Liver (tissue), 9 donors: ENCODE measurements around the gene PPM1N. TPM values are rescaled to one million over a fixed set of nuclear protein-coding genes. Genes with fewer than 3 reads are reported as not detected.

Experiments
- DNase-seq: peaks from one replicate; pipeline ENCODE4 v3.0.0-alpha.2; 2017; ENCODE audit warnings: low spot score
- H3K27ac ChIP-seq, 2 donors: one replicate each; pipeline ENCODE4 v1.7.0; 2013; ENCODE audit warnings: inconsistent platforms in 2 of 2, low read length in 2 of 2, control low read depth in 1 of 2, low read depth in 1 of 2, mild to moderate bottlenecking in 1 of 2
- H3K27me3 ChIP-seq, 4 donors: one replicate each; pipeline versions ENCODE4 v1.6.1 to v1.7.0; 2013; ENCODE audit warnings: low read length in 3 of 4, inconsistent platforms in 1 of 4, mild to moderate bottlenecking in 1 of 4, moderate library complexity in 1 of 4; ENCODE audit not compliant: control insufficient read depth in 4 of 4, insufficient read depth in 4 of 4
- H3K36me3 ChIP-seq, 4 donors: one replicate each; pipeline versions ENCODE4 v1.6.1 to v1.7.0; 2013; ENCODE audit warnings: low read length in 3 of 4, mild to moderate bottlenecking in 3 of 4, low read depth in 1 of 4, moderate library complexity in 1 of 4; ENCODE audit not compliant: control insufficient read depth in 4 of 4, insufficient read depth in 3 of 4
- H3K4me1 ChIP-seq, 4 donors: one replicate each; pipeline versions ENCODE4 v1.6.1 to v1.7.0; 2013; ENCODE audit warnings: low read length in 3 of 4, mild to moderate bottlenecking in 3 of 4, moderate library complexity in 1 of 4; ENCODE audit not compliant: control insufficient read depth in 4 of 4, insufficient read depth in 4 of 4
- H3K4me3 ChIP-seq, 3 donors: one replicate each; pipeline versions ENCODE4 v1.6.1 to v1.7.0; 2013; ENCODE audit warnings: low read length in 3 of 3, control low read depth in 1 of 3, low read depth in 1 of 3, mild to moderate bottlenecking in 1 of 3
- H3K9ac ChIP-seq, 2 donors: one replicate each; pipeline ENCODE4 v1.7.0; 2013; ENCODE audit warnings: low read length in 2 of 2, mild to moderate bottlenecking in 2 of 2, moderate library complexity in 2 of 2, control low read depth in 1 of 2, low read depth in 1 of 2
- H3K9me3 ChIP-seq, 4 donors: one replicate each; pipeline versions ENCODE4 v1.6.1 to v1.7.0; 2013; ENCODE audit warnings: low read length in 3 of 4; ENCODE audit not compliant: control insufficient read depth in 4 of 4
- ATF3 ChIP-seq: IDR thresholded peaks from 2 replicates; pipeline ENCODE4 v1.6.1; 2016; ENCODE audit warnings: antibody characterized with exemption
- CTCF ChIP-seq: fragments of 150-350 bp; IDR thresholded peaks from 2 replicates; pipeline ENCODE4 v1.5.1; 2017; ENCODE audit warnings: improper control_type of control experiment, low read depth, low read length; ENCODE audit not compliant: missing input control
- EGR1 ChIP-seq, 2 donors: IDR thresholded peaks; 2 replicates each; pipeline ENCODE4 v1.6.1; 2016 to 2018; ENCODE audit warnings: antibody characterized with exemption in 2 of 2, low read depth in 2 of 2
- FOXA2 ChIP-seq: IDR thresholded peaks from 2 replicates; pipeline ENCODE4 v1.6.1; 2016; ENCODE audit warnings: antibody characterized with exemption
- GABPA ChIP-seq, 2 donors: IDR thresholded peaks in 1 of 2; conservative IDR thresholded peaks in 1 of 2; 2 replicates each; pipeline ENCODE4 v1.6.1; 2016; ENCODE audit warnings: antibody characterized with exemption in 2 of 2, mild to moderate bottlenecking in 1 of 2, moderate library complexity in 1 of 2
- HNF4A ChIP-seq, 2 donors: conservative IDR thresholded peaks; 2 replicates each; pipeline ENCODE4 v1.6.1; 2016; ENCODE audit warnings: antibody characterized with exemption in 2 of 2, mild to moderate bottlenecking in 2 of 2
- HNF4G ChIP-seq: IDR thresholded peaks from 2 replicates; pipeline ENCODE4 v1.6.1; 2016; ENCODE audit warnings: antibody characterized with exemption
- MAX ChIP-seq: IDR thresholded peaks from 2 replicates; pipeline ENCODE4 v1.6.1; 2016; ENCODE audit warnings: antibody characterized with exemption
- NR2F2 ChIP-seq: IDR thresholded peaks from 2 replicates; pipeline ENCODE4 v1.6.1; 2016; ENCODE audit warnings: antibody characterized with exemption
- RAD21 ChIP-seq, 2 donors: IDR thresholded peaks; 2 replicates each; pipeline ENCODE4 v1.6.1; 2016; ENCODE audit warnings: antibody characterized with exemption in 2 of 2, mild to moderate bottlenecking in 2 of 2
- REST ChIP-seq: IDR thresholded peaks from 2 replicates; pipeline ENCODE4 v1.6.1; 2016; ENCODE audit warnings: antibody characterized with exemption, mild to moderate bottlenecking
- RXRA ChIP-seq, 2 donors: IDR thresholded peaks; 2 replicates each; pipeline ENCODE4 v1.6.1; 2017 to 2018; ENCODE audit warnings: antibody characterized with exemption in 2 of 2, mild to moderate bottlenecking in 1 of 2
- SP1 ChIP-seq: IDR thresholded peaks from 2 replicates; pipeline ENCODE4 v1.6.1; 2018; ENCODE audit warnings: antibody characterized with exemption, mild to moderate bottlenecking
- TAF1 ChIP-seq: conservative IDR thresholded peaks from 2 replicates; pipeline ENCODE4 v1.6.1; 2016; ENCODE audit warnings: antibody characterized with exemption, mild to moderate bottlenecking
- YY1 ChIP-seq: IDR thresholded peaks from 2 replicates; pipeline ENCODE4 v1.6.1; 2016; ENCODE audit warnings: antibody characterized with exemption, mild to moderate bottlenecking
- ZBTB33 ChIP-seq: IDR thresholded peaks from 2 replicates; pipeline ENCODE4 v1.6.1; 2016; ENCODE audit warnings: antibody characterized with exemption
- WGBS: extraction: QIAGEN DNeasy Blood & Tissue Kit; methylation state at CpG from one replicate; pipeline ENCODE4 v1.1.7; 2013; 5-methylcytosine and 5-hydroxymethylcytosine counted together
- polyA plus RNA-seq, 2 donors: library from polyadenylated mRNA; stranded (reverse) in 1 of 2; unstranded in 1 of 2; fragments of 200-250 nt in 1 of 2; fragments of >200 nt in 1 of 2; fragmentation: Nextera tagmentation in 1 of 2; extraction: Ambion mirVana in 1 of 2; gene quantifications; one replicate each; pipeline versions ENCODE4 v1.2.1 to v1.2.3, GENCODE V29; 2013 to 2015
- total RNA-seq, 2 donors: library from RNA; depleted of rRNA; stranded (reverse); fragments of >200 nt; gene quantifications; one replicate each; pipeline ENCODE4 v1.2.3, GENCODE V29; 2014
- donor health status: healthy.
- donor health status: healthy.
- donor health status: healthy.
- donor health status: healthy.
- donor health status: healthy.

PPM1N gene
- total and polyA plus RNA-seq, 4 donors, result 0.17 to 1.5 (median 0.47) TPM

GRCh38 chr19:45469945-45470761, 28.1 kb upstream of the PPM1N start:
- DNase-seq, result no peak
- no peak overlapping the region for H3K9ac ChIP-seq
- TF ChIP-seq YY1 (no peak), FOXA2 (no peak), NR2F2 (no peak), HNF4G (no peak), RXRA (IDR thresholded peaks at IDR 0.05) (no peak), EGR1 (IDR thresholded peaks at IDR 0.05; ENCODE audit: low read depth in 2 of 2) (no peak), SP1 (no peak), TAF1 (no peak), ATF3 (no peak), CTCF (no peak), ZBTB33 (no peak), RAD21 (IDR thresholded peaks at IDR 0.05) (no peak)
- 50% methylated on average over 33 of the region's 33 CpGs for WGBS
- peak overlapping the region; percentile 86 to 92 for H3K27ac ChIP-seq
- peaks cover 0 to 4% (median 2%) of the 10 kb centered on the region in 4 donors for H3K27me3 ChIP-seq
- H3K4me3 ChIP-seq, result peak overlapping the region; percentile 51 to 93 (median 67)
- H3K4me1 ChIP-seq, result peaks cover 8 to 46% (median 21%) of the 10 kb centered on the region in 4 donors
- no peaks in the 10 kb centered on the region for H3K36me3 ChIP-seq
- no peaks in the 10 kb centered on the region for H3K9me3 ChIP-seq

GRCh38 chr19:45470762-45471081, 27.5 kb upstream of the PPM1N start:
- H3K27ac ChIP-seq, result no peak overlapping the region
- no peak for TF ChIP-seq YY1
- TF ChIP-seq FOXA2, result no peak
- TF ChIP-seq REST, result no peak
- no peak for TF ChIP-seq MAX
- TF ChIP-seq RAD21 (IDR thresholded peaks at IDR 0.05), result no peak
- TF ChIP-seq NR2F2, result no peak
- no peak for TF ChIP-seq HNF4G
- no peak for TF ChIP-seq GABPA (IDR thresholded peaks at IDR 0.05 in 1 of 2, conservative IDR thresholded peaks at IDR 0.05 in 1 of 2)
- no peak for TF ChIP-seq HNF4A (conservative IDR thresholded peaks at IDR 0.05)
- TF ChIP-seq CTCF, result no peak
- H3K27me3 ChIP-seq, result peaks cover 0 to 4% (median 2%) of the 10 kb centered on the region in 4 donors
- no peaks in the 10 kb centered on the region for H3K9me3 ChIP-seq
- H3K4me3 ChIP-seq, result no peak overlapping the region
- H3K4me1 ChIP-seq, result peaks cover 8 to 46% (median 21%) of the 10 kb centered on the region in 4 donors
- no peaks in the 10 kb centered on the region for H3K36me3 ChIP-seq
- no peak overlapping the region for H3K9ac ChIP-seq
- DNase-seq, result no peak
- WGBS, result 93% methylated on average over 15 of the region's 15 CpGs
